MG63 (cell line): ENCODE measurements around the gene SSR1. TPM values are rescaled to one million over a fixed set of nuclear protein-coding genes. Genes with fewer than 3 reads are reported as not detected.
"Not testable (repeated sequence)": the region's sequence is repeated elsewhere in the genome, so short reads cannot be mapped to it uniquely, and the experiment has no call there.

Source experiments
- DNase-seq: peaks from one replicate; pipeline ENCODE4 v3.0.0-alpha.2; 2020
- H3K27me3 ChIP-seq: fragments of 250-450 bp; sonication (Bioruptor Pico); 2 replicates; pipeline ENCODE4 v1.5.1; 2020; ENCODE audit warnings: mild to moderate bottlenecking, moderate library complexity
- H3K36me3 ChIP-seq: fragments of 250-450 bp; sonication (Bioruptor Pico); 2 replicates; pipeline ENCODE4 v1.5.1; 2020; ENCODE audit warnings: mild to moderate bottlenecking, moderate library complexity
- H3K4me3 ChIP-seq: fragments of 250-450 bp; sonication (Bioruptor Pico); 2 replicates; pipeline ENCODE4 v1.5.1; 2020; ENCODE audit warnings: mild to moderate bottlenecking, moderate library complexity
- H3K9me3 ChIP-seq: fragments of 250-450 bp; sonication (Bioruptor Pico); 2 replicates; pipeline ENCODE4 v1.5.1; 2020; ENCODE audit warnings: mild to moderate bottlenecking, moderate library complexity
- total RNA-seq: library from RNA; depleted of rRNA; stranded (reverse); fragments of >200 nt; shearing (Covaris generic); gene quantifications from 2 replicates; pipeline ENCODE4 v1.2.3, GENCODE V29; 2014; ENCODE audit warnings: low replicate concordance

SSR1 gene
- total RNA-seq, 1 experiment from 2014 or later, result 170 TPM

GRCh38 chr6:7301702-7302101 is 11.3 kb downstream of the SSR1 start:
- Histone ChIP-seq H3K9me3 (no peaks in the 10 kb centered on the region), H3K36me3 (peaks cover 90% of the 10 kb centered on the region), H3K27me3 (no peaks in the 10 kb centered on the region), H3K4me3 (no peak overlapping the region)
- DNase-seq, result no peak

- Histone ChIP-seq H3K27me3 (no peaks in the 10 kb centered on the region), H3K36me3 (peaks cover 94% of the 10 kb centered on the region), H3K4me3 (no peak overlapping the region), H3K9me3 (no peaks in the 10 kb centered on the region)
- DNase-seq, result no peak
Measured at GRCh38 chr6:7300926-7301325, 12.1 kb downstream of the SSR1 start.

- Histone ChIP-seq H3K9me3 (no peaks in the 10 kb centered on the region), H3K27me3 (no peaks in the 10 kb centered on the region), H3K36me3 (peaks cover 91% of the 10 kb centered on the region), H3K4me3 (no peak overlapping the region)
- DNase-seq, result no peak
Measured at GRCh38 chr6:7298113-7298512, 14.9 kb downstream of the SSR1 start.

GRCh38 chr6:7296602-7297001 is 16.4 kb downstream of the SSR1 start:
- Histone ChIP-seq H3K36me3 (peaks cover 87% of the 10 kb centered on the region), H3K4me3 (no peak overlapping the region), H3K9me3 (no peaks in the 10 kb centered on the region), H3K27me3 (no peaks in the 10 kb centered on the region)
- DNase-seq, result no peak

- DNase-seq, result no peak
- peaks cover 88% of the 10 kb centered on the region for H3K36me3 ChIP-seq
- no peaks in the 10 kb centered on the region for H3K27me3 ChIP-seq
- H3K9me3 ChIP-seq, result no peaks in the 10 kb centered on the region
- H3K4me3 ChIP-seq, result no peak overlapping the region
Measured at GRCh38 chr6:7295916-7296315, 17.1 kb downstream of the SSR1 start.

- DNase-seq, result no peak
- H3K4me3 ChIP-seq, result no peak overlapping the region
- no peaks in the 10 kb centered on the region for H3K27me3 ChIP-seq
- H3K36me3 ChIP-seq, result peaks cover 86% of the 10 kb centered on the region
- no peaks in the 10 kb centered on the region for H3K9me3 ChIP-seq
Measured at GRCh38 chr6:7292596-7293255, 20.3 kb downstream of the SSR1 start.

- DNase-seq, result no peak
Measured at GRCh38 chr6:7290079-7290478, 22.9 kb downstream of the SSR1 start.

GRCh38 chr6:7285416-7285815 is 27.6 kb downstream of the SSR1 start:
- DNase-seq, result no peak
- peaks cover 47% of the 10 kb centered on the region for H3K36me3 ChIP-seq

More at GRCh38 chr6:7290079-7290478, 22.9 kb downstream of the SSR1 start:
- Histone ChIP-seq H3K27me3 (no peaks in the 10 kb centered on the region), H3K9me3 (no peaks in the 10 kb centered on the region), H3K4me3 (no peak overlapping the region), H3K36me3 (peaks cover 79% of the 10 kb centered on the region)

GRCh38 chr6:7283676-7284075 is 29.3 kb downstream of the SSR1 start:
- Histone ChIP-seq H3K36me3 (peaks cover 29% of the 10 kb centered on the region), H3K4me3 (no peak overlapping the region), H3K9me3 (no peaks in the 10 kb centered on the region), H3K27me3 (no peaks in the 10 kb centered on the region)
- DNase-seq, result no peak

More at GRCh38 chr6:7285416-7285815, 27.6 kb downstream of the SSR1 start:
- Histone ChIP-seq H3K27me3 (no peaks in the 10 kb centered on the region), H3K4me3 (no peak overlapping the region), H3K9me3 (no peaks in the 10 kb centered on the region)

GRCh38 chr6:7282097-7282906 is 30.7 kb downstream of the SSR1 start:
- Histone ChIP-seq H3K36me3 (peaks cover 16% of the 10 kb centered on the region), H3K9me3 (no peaks in the 10 kb centered on the region), H3K27me3 (no peaks in the 10 kb centered on the region), H3K4me3 (no peak overlapping the region)
- no peak for DNase-seq

GRCh38 chr6:7276199-7276524 is 36.8 kb downstream of the SSR1 start:
- no peaks in the 10 kb centered on the region for H3K36me3 ChIP-seq

GRCh38 chr6:7274525-7274924 is 38.5 kb downstream of the SSR1 start:
- not testable (repeated sequence) for H3K27me3 ChIP-seq, H3K4me3 ChIP-seq, DNase-seq, H3K9me3 ChIP-seq, H3K36me3 ChIP-seq

More at GRCh38 chr6:7276199-7276524, 36.8 kb downstream of the SSR1 start:
- H3K27me3 ChIP-seq, result no peaks in the 10 kb centered on the region
- no peak for DNase-seq
- no peaks in the 10 kb centered on the region for H3K9me3 ChIP-seq
- H3K4me3 ChIP-seq, result no peak overlapping the region

- Histone ChIP-seq H3K36me3 (no peaks in the 10 kb centered on the region), H3K4me3 (no peak overlapping the region), H3K27me3 (no peaks in the 10 kb centered on the region), H3K9me3 (no peaks in the 10 kb centered on the region)
- DNase-seq, result no peak
Measured at GRCh38 chr6:7273709-7274108, 39.3 kb downstream of the SSR1 start.

- Histone ChIP-seq H3K27me3 (no peaks in the 10 kb centered on the region), H3K4me3 (no peak overlapping the region), H3K9me3 (no peaks in the 10 kb centered on the region), H3K36me3 (no peaks in the 10 kb centered on the region)
- DNase-seq, result no peak
Measured at GRCh38 chr6:7271205-7271534, 41.8 kb downstream of the SSR1 start.

- H3K4me3 ChIP-seq, result no peak overlapping the region
- no peaks in the 10 kb centered on the region for H3K36me3 ChIP-seq
- DNase-seq, result peak; percentile 49
- H3K27me3 ChIP-seq, result no peaks in the 10 kb centered on the region
- H3K9me3 ChIP-seq, result no peaks in the 10 kb centered on the region
Measured at GRCh38 chr6:7270320-7271204, 42.4 kb downstream of the SSR1 start.

- no peaks in the 10 kb centered on the region for H3K36me3 ChIP-seq
- H3K9me3 ChIP-seq, result no peaks in the 10 kb centered on the region
- no peaks in the 10 kb centered on the region for H3K27me3 ChIP-seq
- DNase-seq, result no peak
- H3K4me3 ChIP-seq, result no peak overlapping the region
Measured at GRCh38 chr6:7269816-7270215, 43.2 kb downstream of the SSR1 start.

GRCh38 chr6:7268816-7269555 is 44.0 kb downstream of the SSR1 start:
- no peak for DNase-seq
- no peaks in the 10 kb centered on the region for H3K36me3 ChIP-seq
- H3K4me3 ChIP-seq, result no peak overlapping the region
- H3K9me3 ChIP-seq, result no peaks in the 10 kb centered on the region
- no peaks in the 10 kb centered on the region for H3K27me3 ChIP-seq
